ENCODE results near the gene SDCCAG8.

The SDCCAG8 gene

DNA sequence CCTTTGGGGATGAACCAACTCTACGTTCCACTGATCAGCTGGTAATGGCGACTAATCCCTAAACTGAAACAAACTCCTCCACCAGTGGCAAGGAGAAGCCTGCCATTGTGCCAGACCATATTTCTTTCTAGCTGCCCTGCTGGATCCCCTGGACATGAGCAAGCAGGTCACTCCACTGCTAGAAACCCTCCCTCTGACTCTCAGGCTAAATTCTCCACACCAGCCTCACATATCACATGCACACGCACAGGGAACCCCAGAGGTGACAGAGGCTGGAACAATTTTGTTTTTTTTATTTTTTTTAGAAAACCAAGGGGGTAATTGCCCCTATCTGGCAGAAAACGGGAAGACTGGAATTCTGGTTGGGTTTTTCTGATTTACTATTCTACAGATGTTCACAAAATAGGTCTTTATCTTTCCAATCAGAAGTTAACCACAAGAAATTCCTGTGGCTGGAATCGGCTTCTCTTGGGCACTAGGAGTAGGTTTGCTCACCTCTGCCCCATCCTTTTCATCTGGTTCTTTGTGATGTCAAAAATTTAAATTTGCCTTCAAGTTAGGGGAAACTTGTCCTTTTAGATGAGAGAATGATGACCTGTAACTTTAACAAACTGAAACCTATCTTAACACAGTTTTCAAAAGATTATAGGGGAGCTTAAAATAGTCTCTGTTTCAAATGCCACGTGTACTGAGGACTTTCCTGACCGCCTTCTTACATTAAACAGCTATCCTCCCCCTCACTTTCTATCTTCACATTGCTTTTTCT lies 258.1 kb downstream of the SDCCAG8 start:
- peak; percentile 83 for DNase-seq

DNA sequence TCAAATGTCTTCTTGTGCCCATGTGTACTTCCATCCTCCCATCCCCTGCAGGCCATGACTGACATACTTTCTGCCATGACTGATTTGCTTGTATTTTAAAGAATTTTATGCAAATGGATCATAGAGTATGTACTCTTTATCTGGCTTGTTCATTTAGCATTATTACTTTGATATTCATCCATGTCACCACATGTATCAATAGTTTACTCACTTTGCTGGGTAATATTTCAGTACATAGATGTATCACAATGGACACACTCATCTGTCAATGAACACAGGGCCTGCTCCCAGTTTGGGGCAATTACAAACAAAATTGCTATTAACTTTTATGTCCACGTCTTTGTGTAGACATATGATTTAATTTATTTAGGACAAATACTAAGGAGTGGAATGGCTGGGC lies 259.1 kb downstream of the SDCCAG8 start:
- DNase-seq: no peak

DNA sequence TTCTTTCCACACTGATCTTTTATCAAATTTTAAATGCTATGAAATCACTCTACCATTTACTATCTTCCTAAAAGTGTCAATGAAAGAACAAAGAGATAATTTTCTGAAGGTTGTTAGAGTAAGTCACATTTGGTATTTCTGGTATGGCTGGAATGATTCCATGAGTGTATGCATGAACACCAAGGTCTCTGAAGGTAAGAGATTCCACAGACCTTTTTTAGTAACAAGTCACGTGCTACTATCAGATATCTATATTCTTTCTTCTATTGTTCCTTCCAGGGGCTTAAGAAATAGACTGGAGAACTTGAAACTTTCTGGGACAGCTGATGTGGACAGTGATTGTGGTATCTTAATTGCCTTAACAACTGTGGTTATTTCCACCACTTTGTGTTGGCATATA lies 265.0 kb downstream of the SDCCAG8 start:
- no peak for DNase-seq

GRCh38 chr1:243523766-243524165 lies 267.9 kb downstream of the SDCCAG8 start:
- DNase-seq: no peak

DNA sequence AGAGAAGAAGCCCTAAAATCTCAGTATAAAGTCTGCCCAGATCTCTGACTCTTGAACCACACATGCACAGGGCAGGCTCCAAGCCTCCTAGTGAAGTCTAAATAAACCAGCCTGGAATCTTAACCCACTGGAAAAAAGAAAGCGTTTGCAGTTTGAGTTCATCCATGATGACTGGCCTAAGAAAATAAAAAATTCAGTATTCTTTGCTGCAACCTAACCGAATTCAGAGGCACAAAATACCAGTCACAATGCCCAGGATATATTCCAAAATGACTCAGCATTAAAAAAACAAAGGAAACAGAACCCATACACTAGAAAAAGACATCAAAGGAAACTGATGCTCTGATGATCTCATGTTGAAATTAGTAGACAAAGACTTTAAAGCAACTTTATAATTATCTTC lies 269.2 kb downstream of the SDCCAG8 start:
- DNase-seq: peak; percentile 78

- no peak for DNase-seq
These were observed 270.3 kb downstream of the SDCCAG8 start for GRCh38 chr1:243526180-243526579.

GRCh38 chr1:243528459-243529121 lies 272.7 kb downstream of the SDCCAG8 start:
- DNase-seq: no peak

DNA sequence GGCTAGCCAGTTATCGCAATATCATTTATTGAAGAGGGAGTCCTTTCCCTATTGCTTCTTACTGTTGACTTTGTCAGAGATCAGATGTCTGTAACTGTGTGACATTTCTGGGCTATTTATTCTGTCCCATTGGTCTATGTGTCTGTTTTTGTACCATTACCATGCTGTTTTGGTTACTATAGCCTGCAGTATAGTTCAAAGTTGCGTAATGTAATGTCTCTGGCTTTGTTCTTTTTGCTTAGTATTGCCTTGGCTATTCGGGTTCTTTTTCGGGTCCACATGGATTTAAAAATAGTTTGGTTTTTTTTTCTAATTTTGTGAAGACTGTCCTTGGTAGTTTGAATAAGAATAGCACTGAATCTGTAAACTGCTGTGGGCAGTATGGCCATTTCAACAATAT lies 273.7 kb downstream of the SDCCAG8 start:
- no peak for DNase-seq

GRCh38 chr1:243535014-243535413 lies 279.2 kb downstream of the SDCCAG8 start:
- no peak for DNase-seq

DNA sequence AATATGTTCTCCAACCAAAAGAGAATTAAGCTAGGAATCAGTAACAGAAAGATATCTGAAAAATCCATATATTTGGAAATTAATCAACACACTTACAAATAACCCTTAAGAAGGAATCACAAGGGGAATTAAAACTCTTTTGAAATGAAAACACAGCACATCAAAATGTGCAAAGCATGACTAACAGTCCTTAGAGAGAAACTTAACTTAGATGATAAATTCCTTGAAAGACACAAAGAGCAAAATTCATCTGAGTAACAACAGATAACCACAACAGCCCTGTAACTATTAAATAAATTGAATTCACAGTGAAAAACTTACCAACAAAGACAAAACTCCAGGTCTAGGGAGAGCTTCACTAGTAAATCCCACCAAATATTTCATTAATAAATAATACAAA lies 283.8 kb downstream of the SDCCAG8 start:
- no peak for DNase-seq

- DNase-seq: no peak
These were observed 287.0 kb downstream of the SDCCAG8 start for GRCh38 chr1:243542739-243543415.

- no peak for DNase-seq
These were observed 287.7 kb downstream of the SDCCAG8 start for GRCh38 chr1:243543501-243543900.

DNA sequence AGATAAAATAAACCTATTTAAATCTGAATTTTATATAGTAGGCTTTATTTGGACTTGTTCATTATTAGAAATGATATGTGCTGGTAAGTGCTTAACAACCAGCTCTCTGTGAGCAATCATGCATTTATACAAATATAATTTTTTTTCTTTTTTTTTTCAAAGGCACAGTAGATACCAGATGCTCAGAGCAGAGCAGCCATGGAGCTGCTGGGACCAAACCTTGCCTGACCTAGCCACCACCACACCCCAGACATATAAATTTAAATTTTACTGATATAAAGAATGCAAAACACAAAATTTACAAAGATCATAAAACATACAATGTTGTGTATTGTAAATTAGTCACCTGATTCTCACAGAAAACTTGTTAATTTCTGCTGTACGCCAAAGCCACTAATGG lies 290.6 kb downstream of the SDCCAG8 start:
- DNase-seq: no peak

DNA sequence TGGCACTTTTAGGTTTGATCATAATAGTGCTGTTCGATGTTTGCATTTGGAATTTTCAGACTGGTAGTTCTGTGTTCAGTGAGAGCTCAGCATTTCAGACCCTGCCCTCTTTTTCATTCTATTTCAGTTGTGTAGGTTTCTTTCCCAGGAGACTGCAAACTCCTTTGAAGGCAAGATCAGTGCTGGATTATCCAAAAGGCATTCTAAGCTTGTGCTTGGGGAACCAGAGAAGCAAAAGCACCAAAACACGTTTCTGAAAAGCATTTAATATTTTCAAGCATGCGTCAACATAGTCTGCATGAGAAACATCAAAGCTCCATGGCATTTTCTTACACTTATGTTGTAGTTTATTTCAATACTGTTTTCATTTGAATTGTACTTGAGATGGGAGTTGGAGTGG lies 292.1 kb downstream of the SDCCAG8 start:
- no peak for DNase-seq

GRCh38 chr1:243548516-243548915 lies 292.7 kb downstream of the SDCCAG8 start:
- DNase-seq: no peak

DNA sequence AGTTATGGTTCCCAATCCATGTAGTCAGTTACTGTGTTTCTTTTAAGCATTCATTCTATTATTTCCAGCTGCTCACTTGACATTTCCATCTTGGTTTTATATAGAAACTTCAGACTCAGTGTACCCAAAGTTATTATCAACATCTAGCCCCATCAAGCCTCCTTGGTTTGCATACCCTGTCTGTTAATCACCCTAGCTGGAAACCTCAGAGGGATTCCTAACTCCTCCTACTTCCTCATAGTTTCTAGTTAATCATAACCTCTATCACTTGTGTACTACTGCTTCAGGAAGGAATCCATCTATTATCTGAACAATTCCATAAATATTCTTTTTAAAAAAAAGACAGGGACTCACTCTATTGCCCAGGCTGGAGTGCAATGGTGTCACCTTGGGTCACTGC lies 293.3 kb downstream of the SDCCAG8 start:
- DNase-seq: peak; percentile 81

Measured in fibroblast of upper back skin (primary cell).